Measurements from ENCODE around the gene INIP. TPM values are rescaled to one million over a fixed set of nuclear protein-coding genes. Genes with fewer than 3 reads are reported as not detected.

INIP gene
- total and polyA plus RNA-seq, 9 of the 15 experiments (the other 6 are each of a cell fraction or from before 2014, with no cell fraction given), result 11.9 to 87.9 (median 37.3) TPM

GRCh38 chr9:112654282-112654681 lies 63.6 kb downstream of the INIP start (continued):
- TF ChIP-seq ZNF696 (CRISPR knock-in tag; conservative IDR thresholded peaks at IDR 0.05) (no peak), ZNF280B (CRISPR knock-in tag; IDR thresholded peaks at IDR 0.05) (no peak), CHD2 (IDR thresholded peaks at IDR 0.05; ENCODE audit: low read depth, low read length) (no peak), CHCHD3 (CRISPR knock-in tag; IDR thresholded peaks at IDR 0.05) (no peak)

DNA sequence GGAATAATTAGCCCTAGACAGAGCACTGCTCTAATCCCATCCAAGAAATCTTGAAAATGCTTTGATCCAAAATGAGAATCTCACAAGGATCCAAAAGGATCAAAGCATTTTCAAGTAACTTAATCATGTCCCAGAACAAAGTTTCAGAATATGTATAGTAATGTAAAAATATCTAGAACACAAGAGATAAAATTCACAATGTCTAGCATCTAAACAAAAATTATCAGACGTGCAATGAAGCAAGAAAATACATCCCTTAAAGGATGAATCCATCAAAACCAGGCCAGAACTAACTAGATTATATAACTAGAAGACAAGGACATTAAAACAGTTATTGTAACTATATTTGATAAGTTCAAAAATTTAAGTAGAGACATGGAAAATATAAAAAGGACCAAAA lies 69.3 kb downstream of the INIP start:
- ChIA-PET POLR2A (no interaction called here), CTCF (ENCODE audit: low intra/inter-chr PET ratio) (interaction anchor here (0.7 kb wide), 1 partner anchor 251 kb away, joined by 3 read pairs; no protein-coding TSS in a partner anchor)
- BruUV-seq (replicated peaks), result no TSS peak
- Histone ChIP-seq H3K27ac (ENCODE audit: extremely low read depth, low read depth, low read length) (no peak overlapping the region), H3K4me1 (replicated peaks in 1 of 2; ENCODE audit: control insufficient read depth in 2 of 2, insufficient read depth in 2 of 2, low read length in 2 of 2) (no peaks in the 10 kb centered on the region), H3K9me3 (replicated peaks; ENCODE audit: control insufficient read depth, insufficient read depth, low read depth, low read length) (no peaks in the 10 kb centered on the region), H3K9ac (ENCODE audit: insufficient read depth in 1 of 2, low read depth in 2 of 2, low read length in 2 of 2) (no peak overlapping the region), H3K9me1 (ENCODE audit: control insufficient read depth, insufficient read depth, low read length) (no peaks in the 10 kb centered on the region), H2AFZ (ENCODE audit: low read depth, low read length) (no peak overlapping the region), H3K27me3 (ENCODE audit: control insufficient read depth in 2 of 2, insufficient read depth in 2 of 2, low read length in 2 of 2) (no peaks in the 10 kb centered on the region), H3K79me2 (ENCODE audit: control insufficient read depth, insufficient read depth, low read length) (no peaks in the 10 kb centered on the region), H3K4me2 (ENCODE audit: insufficient read depth, low read length) (no peak overlapping the region), H4K20me1 (replicated peaks; ENCODE audit: control insufficient read depth, insufficient read depth, low read length) (no peaks in the 10 kb centered on the region), H3K4me3 (no peak overlapping the region), H3K36me3 (ENCODE audit: control insufficient read depth, insufficient read depth, low read length) (no peaks in the 10 kb centered on the region)
- DNase-seq (ENCODE audit: extremely low read depth in 1 of 4, low spot score in 3 of 4), result no peak
- 52% methylated on average over 1 of the region's 1 CpG for WGBS (ENCODE audit: insufficient coverage, low coverage, missing lambda C conversion rate)
- no peak for ATAC-seq
- no peak for TF ChIP-seq ZBTB17 (CRISPR knock-in tag; IDR thresholded peaks at IDR 0.05)
- no peak for TF ChIP-seq CBFB (CRISPR knock-in tag; IDR thresholded peaks at IDR 0.05)
- no peak for TF ChIP-seq POLR3A (IDR thresholded peaks at IDR 0.05; ENCODE audit: borderline replicate concordance, extremely low read depth, insufficient read depth, insufficient read length)
- TF ChIP-seq KLF6 (CRISPR knock-in tag; IDR thresholded peaks at IDR 0.05; ENCODE audit: borderline replicate concordance), result no peak
- FAIRE-seq, result no peak
- in situ Hi-C loops (cut with MboI) (no loop called here), intact Hi-C loops (cut with micrococcal nuclease) (no loop called here)
